GM18519 (cell line): ENCODE measurements around the gene COX7A2.

ENCODE experiments used
- ATAC-seq: cut with Tn5 transposase; IDR thresholded peaks from one replicate; pipeline ENCODE4 v1.9.1; 2021; ENCODE audit warnings: mild to moderate bottlenecking, moderate library complexity; ENCODE audit not compliant: unreplicated experiment, low FRiP score

COX7A2 gene

GRCh38 chr6:75222261-75222660, 21.3 kb downstream of the COX7A2 start:
- ATAC-seq, result no peak

GRCh38 chr6:75221116-75221515, 22.5 kb downstream of the COX7A2 start:
- ATAC-seq, result no peak

- ATAC-seq, result no peak
Measured at GRCh38 chr6:75220357-75220756, 23.2 kb downstream of the COX7A2 start.

GRCh38 chr6:75219263-75219662, 24.3 kb downstream of the COX7A2 start:
- ATAC-seq, result no peak

GRCh38 chr6:75217193-75217592, 26.4 kb downstream of the COX7A2 start:
- no peak for ATAC-seq

- ATAC-seq, result no peak
Measured at GRCh38 chr6:75215291-75215690, 28.3 kb downstream of the COX7A2 start.

- peak; percentile 41 for ATAC-seq
Measured at GRCh38 chr6:75213732-75214131, 29.9 kb downstream of the COX7A2 start.

- ATAC-seq, result no peak
Measured at GRCh38 chr6:75213112-75213511, 30.5 kb downstream of the COX7A2 start.

- ATAC-seq, result no peak
Measured at GRCh38 chr6:75211920-75212590, 31.5 kb downstream of the COX7A2 start.

GRCh38 chr6:75210885-75211739, 32.5 kb downstream of the COX7A2 start:
- no peak for ATAC-seq

GRCh38 chr6:75209184-75209723, 34.3 kb downstream of the COX7A2 start:
- no peak for ATAC-seq

GRCh38 chr6:75208298-75209183, 35.1 kb downstream of the COX7A2 start:
- peak; percentile 72 for ATAC-seq

- ATAC-seq, result no peak
Measured at GRCh38 chr6:75206576-75207342, 36.8 kb downstream of the COX7A2 start.

GRCh38 chr6:75205776-75206575, 37.6 kb downstream of the COX7A2 start, which contains the start of gene COL12A1:
Gene COL12A1, minus strand, starts transcription at chr6:75206053. Its CDS starts 3,261 bp downstream, at chr6:75202792.
- no peak for ATAC-seq

GRCh38 chr6:75204959-75205775, 38.4 kb downstream of the COX7A2 start:
- ATAC-seq, result no peak

GRCh38 chr6:75204217-75204958, 39.2 kb downstream of the COX7A2 start:
- ATAC-seq, result no peak

GRCh38 chr6:75203721-75204120, 39.9 kb downstream of the COX7A2 start:
- no peak for ATAC-seq
